Activated CD4-positive, alpha-beta T cell treated with anti-CD3 and anti-CD28 coated beads, Interleukin-10, Interleukin-2, amounts not matched to agents 100 ng/mL and 50 ng/mL, durations not matched to agents 16 hours and 8 hours (primary cell): ENCODE results near the gene ZNF112.

Source experiments
- DNase-seq: peaks from one replicate; pipeline ENCODE4 v3.0.0-alpha.2; 2020

ZNF112 gene

DNA sequence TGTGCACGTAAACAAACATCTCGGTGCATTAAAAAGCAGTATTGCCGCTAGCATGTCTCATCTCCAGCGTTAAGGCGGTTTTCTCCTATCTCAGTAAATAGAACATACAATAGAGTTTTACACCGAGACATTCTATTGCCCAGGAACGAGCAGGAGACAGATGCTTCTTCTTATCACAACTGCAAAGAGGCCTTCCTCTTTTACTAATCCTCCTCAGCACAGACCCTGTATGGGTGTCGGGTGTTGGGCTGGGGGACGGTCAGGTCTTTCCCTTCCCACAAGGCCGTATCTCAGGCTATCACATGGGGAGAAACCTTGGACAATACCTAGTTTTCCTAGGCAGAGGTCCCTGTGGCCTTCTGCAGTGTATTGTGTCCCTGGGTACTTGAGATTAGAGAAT lies 75.6 kb downstream of the ZNF112 start:
- no peak for DNase-seq

DNA sequence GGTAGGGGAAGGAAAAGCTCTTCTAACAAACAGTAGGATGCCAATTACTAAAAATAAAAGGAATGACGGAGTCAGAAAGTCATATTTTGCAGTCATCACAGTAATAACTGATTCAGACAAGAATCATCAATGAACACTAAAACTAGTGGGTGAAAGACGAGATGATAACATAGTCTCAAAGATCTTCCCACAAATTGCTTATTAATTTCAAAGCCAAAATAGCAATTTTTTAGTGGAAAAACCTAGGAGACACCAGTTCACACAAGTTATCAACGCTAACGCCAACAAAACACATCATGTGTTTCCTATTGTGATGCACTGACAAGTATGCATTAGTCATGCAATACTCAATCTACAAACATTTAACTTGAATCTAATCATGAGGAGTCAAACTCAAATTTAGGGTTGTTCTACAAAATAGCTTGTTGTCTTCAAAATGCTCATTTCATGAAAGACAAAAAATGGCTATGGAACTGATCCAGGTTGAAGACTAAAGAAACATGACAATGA lies 78.2 kb downstream of the ZNF112 start:
- DNase-seq = no peak

DNA sequence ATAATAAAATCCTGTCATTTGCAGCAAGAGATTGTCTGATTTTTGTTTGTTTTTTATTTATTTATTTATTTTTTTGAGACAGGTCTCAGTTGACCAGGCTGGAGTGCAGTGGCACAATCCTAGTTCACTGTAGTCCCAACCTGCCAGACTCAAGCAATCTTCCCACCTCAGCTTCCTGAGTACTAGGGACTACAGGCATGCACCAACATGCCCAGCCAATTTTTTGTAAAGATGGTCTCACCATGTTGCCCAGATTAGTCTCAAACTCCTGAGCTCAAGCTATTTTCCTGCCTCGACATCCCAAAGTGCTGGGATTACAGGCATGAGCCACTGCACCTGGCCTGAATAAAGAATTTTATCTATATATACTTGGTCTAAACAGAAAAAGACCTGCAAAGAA lies 79.1 kb downstream of the ZNF112 start:
- DNase-seq = no peak
